Stimulated activated CD4-positive, alpha-beta T cell treated with anti-CD3 and anti-CD28 coated beads, Interleukin-12 subunit alpha, Interleukin-12 subunit beta, amount 100 ng/mL, for 4 hours (primary cell): Measurements from ENCODE around the gene TMEM123.
"Not testable (repeated sequence)": the region's sequence is repeated elsewhere in the genome, so short reads cannot be mapped to it uniquely, and the experiment has no call there.

Experiments used
- DNase-seq: peaks from one replicate; pipeline ENCODE4 v3.0.0-alpha.2; 2020

The TMEM123 gene

DNA sequence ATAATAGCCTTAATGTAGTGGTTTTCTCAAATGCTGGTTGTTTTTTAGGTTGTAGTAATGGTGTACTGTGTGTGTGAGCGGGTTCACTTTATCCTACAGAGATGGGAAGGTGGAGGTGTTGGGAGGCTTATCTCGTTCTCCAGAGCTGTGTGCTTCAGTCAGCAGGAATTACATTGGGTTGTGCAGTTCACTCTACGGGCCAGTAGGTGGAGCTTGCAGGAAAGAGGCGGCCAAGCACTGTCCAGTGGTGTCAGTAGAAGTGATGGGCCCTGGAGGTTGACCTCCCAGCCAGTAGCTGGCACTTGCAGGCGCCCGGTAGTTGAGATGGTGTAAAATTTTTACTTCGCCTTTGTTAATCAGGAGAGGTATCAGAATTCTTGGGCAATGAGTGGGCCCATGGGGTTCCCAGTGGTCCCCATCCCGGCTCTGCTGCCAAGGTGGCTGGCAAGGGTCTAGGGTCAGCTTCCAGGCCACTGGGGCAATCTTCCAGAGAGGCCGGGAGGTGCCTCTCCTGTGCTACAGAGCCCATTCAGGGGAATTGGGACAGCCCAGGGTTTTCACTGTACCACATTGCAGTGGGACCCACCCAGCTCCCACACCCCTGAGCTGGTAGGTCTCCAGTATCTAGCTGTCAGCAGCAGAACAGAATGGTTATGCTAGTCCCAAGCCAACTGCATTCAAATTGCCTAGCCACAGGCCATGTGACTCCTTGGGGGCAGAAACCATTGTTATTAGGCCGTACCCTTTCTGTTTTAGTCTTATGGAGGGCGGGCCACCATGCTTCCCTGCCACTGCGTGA, 61.7 kb downstream of the TMEM123 start:
- peak; percentile 37 for DNase-seq

DNA sequence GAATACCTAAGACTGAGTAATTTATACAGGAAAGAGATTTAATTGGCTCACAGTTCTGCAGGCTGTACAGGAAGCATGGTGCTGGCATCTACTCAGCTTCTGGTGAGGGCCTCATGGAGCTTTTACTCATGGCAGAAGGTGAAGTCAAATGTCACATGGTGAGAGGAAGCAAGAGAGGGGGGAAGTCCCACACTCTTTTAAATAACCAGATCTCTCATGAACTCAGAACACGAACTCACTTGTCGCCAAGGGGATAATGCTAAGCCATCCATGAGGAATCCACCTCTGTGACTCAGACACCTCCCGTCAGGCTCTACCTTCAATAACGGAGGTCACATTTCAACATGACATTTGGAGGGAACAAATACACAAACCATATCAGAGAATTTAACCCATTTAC, 63.3 kb downstream of the TMEM123 start:
- DNase-seq: no peak

- no peak for DNase-seq
Measured at GRCh38 chr11:102387043-102387781, 65.4 kb downstream of the TMEM123 start.

DNA sequence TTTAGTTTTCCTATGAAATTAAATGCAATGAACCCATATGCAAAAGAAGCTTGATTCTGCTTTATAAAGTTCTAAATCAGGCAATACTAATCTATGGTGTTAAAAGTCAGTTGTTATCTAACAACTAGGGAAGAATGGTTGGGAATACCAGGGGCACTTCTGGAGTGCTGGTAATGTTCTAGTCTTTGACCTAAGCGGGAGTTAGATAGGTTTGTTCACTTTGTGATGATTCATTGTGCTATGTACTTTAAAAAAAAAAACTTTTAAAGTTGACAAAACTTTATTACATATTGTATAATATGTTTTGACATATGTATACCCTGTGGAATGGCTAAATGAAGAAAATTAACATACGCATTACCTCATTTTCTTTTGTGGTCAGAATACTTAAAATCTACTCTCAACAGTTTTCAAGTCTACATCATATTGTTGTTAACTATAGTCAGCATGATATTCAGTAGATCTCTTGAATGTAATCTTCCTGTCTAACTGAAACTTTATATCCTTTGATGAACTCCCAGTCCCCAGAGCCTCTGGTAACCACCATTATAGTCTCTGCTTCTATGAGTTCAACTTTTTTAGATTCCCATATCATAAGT, 66.3 kb downstream of the TMEM123 start:
- no peak for DNase-seq

DNA sequence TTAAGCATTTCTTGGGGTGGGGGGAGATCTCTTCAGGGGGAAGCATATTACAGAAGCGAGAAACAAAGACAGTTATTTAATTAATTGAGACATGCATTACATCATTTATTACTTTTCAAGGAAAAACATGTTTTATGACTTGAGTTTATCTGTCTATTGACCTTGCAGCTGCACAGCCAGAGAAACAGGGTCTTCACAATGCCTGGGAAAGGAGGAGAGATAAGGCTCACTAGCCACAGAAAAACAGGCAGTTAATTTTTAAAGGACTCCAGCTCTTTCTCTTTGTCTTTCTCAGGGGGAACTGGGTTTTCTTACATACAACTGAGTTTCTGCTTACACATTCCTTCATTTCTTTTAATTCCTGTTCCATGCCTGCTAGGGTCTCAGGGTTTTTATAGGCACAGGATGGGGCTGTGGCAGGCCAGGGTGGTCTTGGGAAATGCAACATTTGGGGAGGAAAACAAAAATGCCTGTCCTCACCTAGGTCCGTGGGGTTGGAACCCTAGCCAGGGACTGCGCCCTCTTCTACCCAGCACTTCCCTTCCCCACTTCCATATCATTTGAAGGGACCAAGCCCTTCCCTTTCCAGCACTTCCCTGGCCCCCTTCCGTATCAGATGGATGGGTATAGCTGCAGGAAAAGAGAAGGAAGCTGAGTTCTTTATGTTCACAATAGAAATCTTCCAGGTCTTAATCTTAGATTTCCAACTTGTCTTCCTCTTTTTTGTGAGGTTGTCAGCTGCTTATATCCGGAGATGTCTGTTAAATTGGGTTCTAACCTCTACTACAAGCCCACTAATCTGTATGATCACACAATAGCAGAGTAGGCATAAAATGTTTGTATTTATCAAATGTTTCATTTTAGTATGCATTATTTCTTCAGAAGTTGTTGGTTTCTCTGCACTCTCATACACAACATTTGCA, 67.2 kb downstream of the TMEM123 start:
- DNase-seq: no peak

GRCh38 chr11:102384419-102385079, 68.0 kb downstream of the TMEM123 start:
- no peak for DNase-seq

DNA sequence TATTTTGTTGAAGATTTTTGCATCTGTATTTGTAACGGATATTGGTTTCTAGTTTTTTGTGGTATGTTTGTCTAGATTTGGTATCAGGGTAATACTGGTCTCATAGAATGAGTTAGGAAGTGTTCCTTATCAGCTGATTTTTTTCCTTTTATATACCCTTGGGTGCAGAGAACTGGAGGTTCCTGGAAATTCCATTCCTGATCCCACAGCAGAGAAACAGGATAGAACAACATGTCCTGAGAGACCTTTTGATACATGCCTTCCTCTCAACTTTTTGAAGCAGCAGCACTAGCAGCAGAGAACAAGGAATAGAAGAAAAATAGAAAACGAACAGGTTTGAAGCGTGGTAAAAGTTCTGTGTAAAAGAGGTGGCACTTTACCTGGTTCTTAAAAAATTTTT, 68.7 kb downstream of the TMEM123 start:
- no peak for DNase-seq

DNA sequence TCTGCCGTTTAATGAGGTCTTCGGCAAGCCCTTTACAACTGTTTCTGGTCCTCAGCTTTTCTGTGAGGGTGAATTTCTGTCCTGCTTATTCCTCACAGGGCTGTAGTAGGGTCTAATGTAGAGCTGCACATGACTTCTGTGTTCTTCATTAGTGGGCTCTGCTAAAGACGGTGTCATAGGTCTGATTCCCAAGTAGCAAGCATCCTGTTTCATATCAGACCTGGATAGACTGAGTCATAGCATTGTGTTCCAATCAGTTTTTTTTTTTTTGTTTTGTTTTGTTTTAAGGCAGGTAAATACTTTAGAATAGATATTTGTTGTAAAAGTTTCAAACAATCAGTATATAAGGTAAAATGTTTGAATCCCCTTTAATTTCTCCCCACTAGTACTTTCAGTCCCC, 70.2 kb downstream of the TMEM123 start:
- DNase-seq: no peak

- DNase-seq: no peak
Measured at GRCh38 chr11:102378818-102379217, 73.7 kb downstream of the TMEM123 start.

- no peak for DNase-seq
Measured at GRCh38 chr11:102377891-102378290, 74.7 kb downstream of the TMEM123 start.

DNA sequence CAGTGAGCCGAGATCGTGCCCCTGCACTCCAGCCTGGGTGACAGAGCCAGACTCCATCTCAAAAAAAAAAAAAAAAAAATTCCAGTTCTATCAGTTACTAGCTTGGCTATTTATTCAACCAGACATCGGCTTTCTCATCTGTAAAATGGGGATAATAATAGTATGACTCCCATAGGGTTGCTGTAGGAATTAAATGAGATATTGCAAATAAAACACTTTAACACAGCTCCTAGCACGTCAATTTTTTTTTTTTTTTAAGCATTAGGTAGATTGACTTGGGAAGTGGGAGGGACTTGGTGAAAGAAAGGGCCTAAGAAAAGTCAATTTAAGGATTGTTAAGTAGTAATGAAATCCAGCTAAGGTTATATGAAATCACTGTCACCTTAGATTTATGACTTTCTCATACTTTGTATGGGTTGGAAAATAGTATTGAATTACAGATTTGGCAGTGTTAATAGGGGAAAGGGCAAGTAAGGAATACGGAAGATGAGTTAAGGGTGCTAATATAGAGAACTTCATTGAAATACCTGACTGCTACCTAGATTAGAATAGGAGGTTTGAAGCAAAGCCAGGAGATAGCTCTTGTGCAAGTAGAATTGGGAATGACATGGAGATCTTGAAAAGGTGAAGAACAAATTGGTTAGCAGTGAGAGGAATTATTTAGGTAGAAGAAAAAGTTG, 76.7 kb downstream of the TMEM123 start:
- no peak for DNase-seq

GRCh38 chr11:102374633-102375424, 77.7 kb downstream of the TMEM123 start:
- DNase-seq: not testable (repeated sequence)

- DNase-seq: no peak
Measured at GRCh38 chr11:102368472-102368871, 84.1 kb downstream of the TMEM123 start.

GRCh38 chr11:102367364-102367763, 85.2 kb downstream of the TMEM123 start:
- DNase-seq: no peak

GRCh38 chr11:102364991-102365390, 87.6 kb downstream of the TMEM123 start:
- no peak for DNase-seq

GRCh38 chr11:102361086-102362031, 91.2 kb downstream of the TMEM123 start:
- no peak for DNase-seq

DNA sequence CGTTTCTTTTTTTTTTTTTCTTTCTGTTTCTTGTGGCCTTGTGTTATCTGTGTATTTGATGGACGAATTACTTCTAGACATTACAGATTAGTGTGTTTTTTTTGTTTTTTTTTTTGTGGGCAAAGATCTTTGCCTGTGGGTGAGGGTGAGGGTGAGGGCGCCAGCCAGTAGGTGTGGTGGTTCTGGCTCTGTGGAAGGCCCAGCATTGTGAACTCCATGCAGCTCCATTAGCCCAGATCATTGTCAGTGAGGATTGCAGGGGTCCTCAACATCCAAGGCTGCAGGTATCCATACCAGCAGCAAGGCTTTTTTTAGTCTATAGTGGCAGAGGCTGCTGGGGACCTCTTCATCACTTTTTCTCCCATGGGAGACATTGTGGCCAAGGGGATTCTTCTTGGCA, 91.9 kb downstream of the TMEM123 start:
- DNase-seq: no peak

DNA sequence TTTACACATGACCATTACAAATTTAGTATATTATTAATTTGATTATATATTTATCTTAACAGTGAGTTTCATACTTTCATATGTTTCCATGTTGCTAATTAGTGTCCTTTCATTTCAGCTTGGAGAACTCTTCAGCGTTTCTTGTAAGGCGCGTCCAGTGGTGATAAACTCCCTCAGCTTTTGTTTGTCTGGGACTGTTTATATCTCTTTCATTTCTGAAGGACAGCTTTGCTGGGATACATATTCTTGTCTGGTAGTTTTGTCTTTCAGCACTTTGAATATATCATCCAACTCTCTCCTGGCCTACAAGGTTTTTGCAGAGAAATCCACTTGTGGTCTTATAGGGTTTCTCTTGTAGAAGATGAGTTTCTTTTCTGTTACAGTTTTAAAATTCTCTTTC, 93.2 kb downstream of the TMEM123 start:
- no peak for DNase-seq

DNA sequence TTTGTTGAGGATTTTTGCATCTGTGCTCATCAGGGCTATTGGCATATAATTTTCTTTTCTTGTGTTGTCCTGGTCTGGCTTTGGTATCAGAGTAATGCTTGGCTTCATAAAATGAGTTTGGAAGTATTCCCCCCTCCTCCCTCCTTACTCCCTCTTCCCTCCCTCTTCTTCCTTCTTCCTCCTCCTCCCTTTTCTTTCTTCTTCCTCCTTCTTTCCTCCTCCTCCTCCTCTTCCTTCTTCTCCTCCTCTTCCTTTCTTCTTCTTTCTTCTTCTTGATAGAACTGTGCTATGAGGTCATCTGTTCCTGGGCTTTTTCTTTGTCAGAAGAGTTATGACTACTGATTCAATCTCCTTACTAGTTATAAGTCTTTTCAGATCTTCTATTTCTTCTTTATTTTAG, 95.4 kb downstream of the TMEM123 start:
- no peak for DNase-seq
